T-cell (primary cell): Measurements from ENCODE around the gene RAB11FIP3. TPM values are rescaled to one million over a fixed set of nuclear protein-coding genes. Genes with fewer than 3 reads are reported as not detected.

ENCODE experiments used
- ATAC-seq, 4 experiments: fragments of 200-7000 bp in 3 of 4; fragments of 150-1000 bp in 1 of 4; cut with Tn5 transposase; replicated peaks in 1 of 4; 1 replicate in 3 of 4; 2 replicates in 1 of 4; pipeline ENCODE4 v1.10.0; 2021; ENCODE audit warnings: moderate library complexity in 3 of 4, mild to moderate bottlenecking in 2 of 4, moderate number of reproducible peaks in 1 of 4
- CTCF ChIA-PET, 2 donors: fragments of 300-600 bp; sonication (Branson Sonifier 250); formaldehyde crosslinking; loops; one replicate each; lab custom pipeline; 2022; ENCODE audit warnings: antibody characterized with exemption in 2 of 2; lab: Charles Lee
- POLR2A ChIA-PET, 2 donors: fragments of 300-600 bp; sonication (Branson Sonifier 250); formaldehyde crosslinking; loops; one replicate each; lab custom pipeline; 2022; ENCODE audit warnings: antibody characterized with exemption in 2 of 2; lab: Charles Lee
- DNase-seq, 35 experiments: peaks; one replicate each; pipeline versions ENCODE4 v3.0.0 to v3.0.0-alpha.2; 2013 to 2023
- H3K27ac ChIP-seq: one replicate; pipeline ENCODE4 v1.5.1; 2013; ENCODE audit warnings: low read length
- H3K27me3 ChIP-seq, 2 experiments: replicated peaks in 1 of 2; 1 replicate in 1 of 2; 2 replicates in 1 of 2; pipeline versions ENCODE4 v1.6.1 to v1.7.0; 2013; ENCODE audit warnings: low read length in 1 of 2, mixed read lengths in 1 of 2; ENCODE audit not compliant: control insufficient read depth in 2 of 2, insufficient read depth in 2 of 2; ENCODE audit errors: extremely low read depth in 1 of 2
- H3K36me3 ChIP-seq, 2 donors: 1 replicate in 1 of 2; 2 replicates in 1 of 2; pipeline versions ENCODE4 v1.6.1 to v1.7.0; 2013; ENCODE audit warnings: low read length in 1 of 2; ENCODE audit not compliant: control insufficient read depth in 2 of 2, insufficient read depth in 1 of 2; ENCODE audit errors: extremely low read depth in 1 of 2
- H3K4me1 ChIP-seq, 2 experiments: 1 replicate in 1 of 2; 2 replicates in 1 of 2; pipeline versions ENCODE4 v1.6.1 to v1.7.0; 2013; ENCODE audit warnings: low read length in 2 of 2, mixed read lengths in 1 of 2; ENCODE audit not compliant: insufficient read depth in 2 of 2, control insufficient read depth in 1 of 2; ENCODE audit errors: extremely low read depth in 1 of 2
- H3K4me3 ChIP-seq, 2 donors: 1 replicate in 1 of 2; 2 replicates in 1 of 2; pipeline versions ENCODE4 v1.5.1 to v1.7.0; 2013; ENCODE audit warnings: mild to moderate bottlenecking in 2 of 2, low read length in 1 of 2, moderate library complexity in 1 of 2; ENCODE audit not compliant: control insufficient read depth in 1 of 2; ENCODE audit errors: extremely low read depth in 1 of 2
- H3K9me3 ChIP-seq: 2 replicates; pipeline ENCODE4 v1.7.0; 2013
- H3K27ac Mint-ChIP-seq, 2 donors: one replicate each; pipeline ENCODE4 v1.8.0; 2020 to 2021; ENCODE audit warnings: mild to moderate bottlenecking in 2 of 2, mixed read lengths in 2 of 2
- H3K27me3 Mint-ChIP-seq, 2 donors: one replicate each; pipeline ENCODE4 v1.8.0; 2021 to 2022; ENCODE audit warnings: mixed read lengths in 2 of 2
- H3K36me3 Mint-ChIP-seq: one replicate; pipeline ENCODE4 v1.8.0; 2021; ENCODE audit warnings: mixed read lengths
- H3K4me1 Mint-ChIP-seq, 3 donors: one replicate each; pipeline ENCODE4 v1.8.0; 2020 to 2022; ENCODE audit warnings: mixed read lengths in 3 of 3, mild to moderate bottlenecking in 1 of 3
- H3K4me3 Mint-ChIP-seq, 3 donors: one replicate each; pipeline ENCODE4 v1.8.0; 2020 to 2022; ENCODE audit warnings: mild to moderate bottlenecking in 3 of 3, mixed read lengths in 3 of 3, moderate library complexity in 3 of 3
- H3K9me3 Mint-ChIP-seq, 3 donors: one replicate each; pipeline ENCODE4 v1.8.0; 2020 to 2022; ENCODE audit warnings: mixed read lengths in 3 of 3
- WGBS: methylation state at CpG from one replicate; pipeline ENCODE4 v1.1.5; 2013; ENCODE audit warnings: missing lambda C conversion rate; ENCODE audit not compliant: insufficient coverage; 5-methylcytosine and 5-hydroxymethylcytosine counted together
- total RNA-seq, 35 experiments: library from RNA in 6 of 35; stranded (reverse) in 6 of 35; fragments of 120-200 nt in 1 of 35; gene quantifications; one replicate each; pipeline versions ENCODE4 v1.2.1 to v1.2.4 and lab custom pipeline; 2013 to 2026

Gene RAB11FIP3
- total RNA-seq, 5 donors from 2014 or later (not counting 1 experiment from before 2014, with no cell fraction given): 36.9 to 49.0 (median 44.1) TPM

- POLR2A ChIA-PET: no interaction called here
Measured at GRCh38 chr16:567373-568256, 142.2 kb downstream of the RAB11FIP3 start.

GRCh38 chr16:568401-569258, 143.2 kb downstream of the RAB11FIP3 start:
- no peaks in the 10 kb centered on the region for H3K27me3 ChIP-seq
- CTCF ChIA-PET: interaction anchor here in 1 of 2 donors (0.6 kb wide), 1 partner anchor 542 kb away, joined by 3 read pairs; no protein-coding TSS in a partner anchor
- DNase-seq: no peak
- Mint-ChIP-seq H3K27me3 (no peaks in the 10 kb centered on the region), H3K4me1 (peaks cover 33 to 35% (median 34%) of the 10 kb centered on the region in 3 donors), H3K4me3 (peak overlapping the region; percentile 81 to 82 (median 82)), H3K9me3 (no peaks in the 10 kb centered on the region), H3K36me3 (no peaks in the 10 kb centered on the region), H3K27ac (peak overlapping the region; percentile 93 to 94)
- no peak for ATAC-seq
- peaks cover 11 to 50% of the 10 kb centered on the region in 2 experiments for H3K4me1 ChIP-seq
- 97% methylated on average over 6 of the region's 11 CpGs for WGBS
- H3K27ac ChIP-seq: peak overlapping the region; percentile 83
- no peaks in the 10 kb centered on the region for H3K9me3 ChIP-seq
- peak overlapping the region; percentile 50 to 64 for H3K4me3 ChIP-seq
- no peaks in the 10 kb centered on the region for H3K36me3 ChIP-seq
- POLR2A ChIA-PET: interaction anchor here in 1 of 2 donors (0.5 kb wide), 1 partner anchor 36 kb away, joined by 3 read pairs; no protein-coding TSS in a partner anchor

More at GRCh38 chr16:567373-568256, 142.2 kb downstream of the RAB11FIP3 start:
- H3K36me3 ChIP-seq: no peaks in the 10 kb centered on the region
- Mint-ChIP-seq H3K36me3 (no peaks in the 10 kb centered on the region), H3K9me3 (no peaks in the 10 kb centered on the region), H3K4me3 (peak overlapping the region; percentile 64 to 78 (median 65)), H3K27ac (peak overlapping the region; percentile 79 to 89), H3K4me1 (peaks cover 33 to 35% (median 34%) of the 10 kb centered on the region in 3 donors), H3K27me3 (peaks cover 0 to 1% of the 10 kb centered on the region in 2 donors)
- ATAC-seq (no peak), DNase-seq (no peak)
- H3K4me1 ChIP-seq: peaks cover 11 to 50% of the 10 kb centered on the region in 2 experiments
- CTCF ChIA-PET: interaction anchor here in 1 of 2 donors (0.6 kb wide), 1 partner anchor 10 kb away, joined by 4 read pairs; no protein-coding TSS in a partner anchor
- peak overlapping the region; percentile 35 to 46 for H3K4me3 ChIP-seq
- WGBS: 97% methylated on average over 29 of the region's 35 CpGs
- no peaks in the 10 kb centered on the region for H3K9me3 ChIP-seq
- no peaks in the 10 kb centered on the region for H3K27me3 ChIP-seq
- peak overlapping the region; percentile 31 for H3K27ac ChIP-seq

GRCh38 chr16:569445-570254, 144.2 kb downstream of the RAB11FIP3 start, which contains the start of gene PIGQ:
Gene PIGQ (plus strand): TSS chr16:569968. CDS start chr16:574075, 4,107 bp downstream.
- H3K4me1 Mint-ChIP-seq: peaks cover 33 to 35% (median 34%) of the 10 kb centered on the region in 3 donors
- ChIA-PET CTCF (interaction anchor here in 1 of 2 donors (0.6 kb wide), 1 partner anchor 541 kb away, joined by 3 read pairs; no protein-coding TSS in a partner anchor), POLR2A (no interaction called here)
- Histone ChIP-seq H3K4me1 (peaks cover 11 to 50% of the 10 kb centered on the region in 2 experiments), H3K36me3 (peaks cover 2 to 4% of the 10 kb centered on the region in 2 donors), H3K27me3 (no peaks in the 10 kb centered on the region), H3K27ac (peak within 1 kb of the TSS; percentile 83), H3K9me3 (no peaks in the 10 kb centered on the region), H3K4me3 (peak within 1 kb of the TSS; percentile 64 to 78)
- ATAC-seq: peak; percentile 81 to 84 (median 82)
- H3K4me3 Mint-ChIP-seq: peak within 1 kb of the TSS; percentile 81 to 82 (median 82)
- DNase-seq: peak in 34 of 35 experiments; percentile 24 to 78 (median 56)
- no peaks in the 10 kb centered on the region for H3K9me3 Mint-ChIP-seq
- H3K27ac Mint-ChIP-seq: peak within 1 kb of the TSS; percentile 93 to 94
- no peaks in the 10 kb centered on the region for H3K27me3 Mint-ChIP-seq
- WGBS: 3% methylated on average over 85 of the region's 87 CpGs
- no peaks in the 10 kb centered on the region for H3K36me3 Mint-ChIP-seq

Other genes with a start within 250 kb of the RAB11FIP3 start
- gene HBA1, start 249.0 kb upstream of the RAB11FIP3 start, total RNA-seq: 1 to 10 TPM in 3 of 5 donors, not detected in 2; 5.5 to 6.4 (median 6.0) TPM
- gene HBQ1, start 245.2 kb upstream of the RAB11FIP3 start, total RNA-seq: not detected
- 100 to 1,000 TPM; 134 to 170 (median 158) TPM for gene LUC7L, start 196.2 kb upstream of the RAB11FIP3 start, total RNA-seq
- 10 to 100 TPM; 31.6 to 38.2 (median 36.1) TPM for gene FAM234A, start 190.8 kb upstream of the RAB11FIP3 start, total RNA-seq
- under 1 TPM in 1 of 5 donors, not detected in 4; 0.54 TPM for gene RGS11, start 149.7 kb upstream of the RAB11FIP3 start, total RNA-seq
- 1 to 10 TPM in 1 of 5 donors, under 1 TPM in 2, not detected in 2; 0.40 to 1.6 (median 0.59) TPM for gene ARHGDIG, start 145.1 kb upstream of the RAB11FIP3 start, total RNA-seq
- under 1 TPM in 3 of 5 donors, not detected in 2; 0.38 to 0.54 (median 0.53) TPM for gene PDIA2, start 142.5 kb upstream of the RAB11FIP3 start, total RNA-seq
- 10 to 100 TPM; 38.5 to 58.9 (median 50.4) TPM for gene AXIN1, start 72.9 kb upstream of the RAB11FIP3 start, total RNA-seq
- gene MRPL28, start 55.1 kb upstream of the RAB11FIP3 start, total RNA-seq: 10 to 100 TPM; 29.3 to 43.8 (median 34.5) TPM
- 100 to 1,000 TPM in 4 of 5 donors, 10 to 100 TPM in 1; 34.9 to 143 (median 122) TPM for gene PGAP6, start 43.7 kb upstream of the RAB11FIP3 start, total RNA-seq
- 10 to 100 TPM; 32.5 to 48.4 (median 41.3) TPM for gene NME4, start 28.4 kb upstream of the RAB11FIP3 start, total RNA-seq
- 10 to 100 TPM; 10.5 to 17.6 (median 11.3) TPM for gene DECR2, start 23.8 kb upstream of the RAB11FIP3 start, total RNA-seq
- 10 to 100 TPM; 61.7 to 89.0 (median 82.7) TPM for gene CAPN15, start 102.1 kb downstream of the RAB11FIP3 start, total RNA-seq
- gene PRR35, start 134.7 kb downstream of the RAB11FIP3 start, total RNA-seq: not detected
- 1 to 10 TPM; 1.3 to 5.0 (median 3.6) TPM for gene NHLRC4, start 141.4 kb downstream of the RAB11FIP3 start, total RNA-seq
- gene PIGQ, start 144.3 kb downstream of the RAB11FIP3 start, total RNA-seq: 10 to 100 TPM; 38.2 to 86.9 (median 63.1) TPM
- 10 to 100 TPM; 14.1 to 28.0 (median 24.4) TPM for gene RAB40C, start 164.4 kb downstream of the RAB11FIP3 start, total RNA-seq
- 1 to 10 TPM in 3 of 5 donors, under 1 TPM in 2; 0.15 to 1.5 (median 1.0) TPM for gene WFIKKN1, start 205.3 kb downstream of the RAB11FIP3 start, total RNA-seq
- 10 to 100 TPM; 42.1 to 94.0 (median 87.2) TPM for gene METTL26, start 210.7 kb downstream of the RAB11FIP3 start, total RNA-seq
- 10 to 100 TPM; 19.1 to 43.0 (median 40.0) TPM for gene MCRIP2, start 216.2 kb downstream of the RAB11FIP3 start, total RNA-seq
- gene WDR90, start 223.7 kb downstream of the RAB11FIP3 start, total RNA-seq: 10 to 100 TPM; 19.7 to 35.7 (median 23.4) TPM
- gene RHOT2, start 242.5 kb downstream of the RAB11FIP3 start, total RNA-seq: 100 to 1,000 TPM; 181 to 320 (median 286) TPM